ENCODE results near the gene HNF4A.

- no peak for TF ChIP-seq CTCF (IDR thresholded peaks at IDR 0.05; ENCODE audit: low read depth, low read length)
- no peak for TF ChIP-seq POLR2A (IDR thresholded peaks at IDR 0.05; ENCODE audit: extremely low read depth, insufficient read length)
- no peak for TF ChIP-seq MAX (IDR thresholded peaks at IDR 0.05; ENCODE audit: low read depth, low read length)
- no peak for TF ChIP-seq MYC (IDR thresholded peaks at IDR 0.05; ENCODE audit: low read depth, low read length)
Observed at GRCh38 chr20:44354979-44355497, 461 bp upstream of the HNF4A start.

Data from NB4 (cell line).